GM18508 (cell line): ENCODE measurements around the gene FCHSD1.

Source experiments
- ATAC-seq: cut with Tn5 transposase; IDR thresholded peaks from one replicate; pipeline ENCODE4 v1.9.1; 2021; ENCODE audit warnings: moderate number of reproducible peaks; ENCODE audit not compliant: insufficient read depth, unreplicated experiment

Gene FCHSD1

GRCh38 chr5:141650851-141651727 lies at the start of gene FCHSD1:
Gene FCHSD1 (minus strand): TSS chr5:141651418. CDS start chr5:141651368, 50 bp downstream.
- peak; percentile 74 for ATAC-seq

DNA sequence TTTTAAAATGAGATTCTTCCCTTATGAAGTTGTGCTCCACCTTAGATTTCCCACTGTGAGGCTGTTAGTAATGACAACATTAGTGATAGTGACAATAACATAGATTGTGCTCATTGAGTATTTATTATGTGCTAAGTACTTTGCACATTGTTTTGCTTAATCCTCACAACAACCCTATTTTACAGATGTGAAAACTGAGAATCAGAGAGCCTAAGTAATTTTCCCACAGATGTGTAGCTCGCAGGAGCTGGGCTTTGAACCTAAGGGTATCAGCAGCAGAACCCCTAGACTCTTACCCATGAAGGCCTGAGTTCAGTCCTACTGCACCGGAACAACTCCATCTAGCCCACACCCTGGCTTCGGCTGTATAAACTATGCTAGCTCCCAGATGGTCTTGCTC lies 46.4 kb upstream of the FCHSD1 start:
- no peak for ATAC-seq

- ATAC-seq, result no peak
Measured at GRCh38 chr5:141696431-141696830, 45.2 kb upstream of the FCHSD1 start.

DNA sequence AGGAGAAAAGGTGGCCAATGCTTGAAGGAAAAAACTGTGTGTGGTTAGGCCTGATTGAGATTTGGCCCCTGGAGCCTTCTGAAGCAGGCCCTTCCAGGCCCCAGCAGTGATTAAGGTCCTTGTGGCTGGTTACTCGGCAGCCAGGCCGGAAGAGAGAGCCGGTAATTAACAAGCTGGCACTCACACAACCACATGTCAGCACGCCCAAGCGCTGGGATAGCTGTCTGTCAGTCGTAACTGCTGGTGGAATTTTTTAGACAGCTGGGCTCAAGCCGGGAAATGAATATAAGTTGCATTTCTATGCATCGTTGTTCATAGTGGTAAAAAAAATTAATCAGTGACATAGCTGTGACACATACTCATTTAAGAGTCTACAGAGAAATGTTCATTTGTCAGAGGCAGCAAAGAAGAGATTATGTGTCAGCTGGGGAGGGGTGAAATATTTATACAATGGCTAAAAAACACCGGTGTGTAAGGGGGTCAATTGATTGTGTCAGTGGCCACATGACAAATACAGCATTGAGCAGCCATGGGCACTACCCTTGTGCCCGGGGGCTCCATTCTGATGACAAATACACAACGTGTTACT lies 44.5 kb upstream of the FCHSD1 start:
- no peak for ATAC-seq

GRCh38 chr5:141694479-141694878 lies 43.3 kb upstream of the FCHSD1 start:
- no peak for ATAC-seq

- ATAC-seq, result no peak
Measured at GRCh38 chr5:141692919-141693725, 41.9 kb upstream of the FCHSD1 start.

DNA sequence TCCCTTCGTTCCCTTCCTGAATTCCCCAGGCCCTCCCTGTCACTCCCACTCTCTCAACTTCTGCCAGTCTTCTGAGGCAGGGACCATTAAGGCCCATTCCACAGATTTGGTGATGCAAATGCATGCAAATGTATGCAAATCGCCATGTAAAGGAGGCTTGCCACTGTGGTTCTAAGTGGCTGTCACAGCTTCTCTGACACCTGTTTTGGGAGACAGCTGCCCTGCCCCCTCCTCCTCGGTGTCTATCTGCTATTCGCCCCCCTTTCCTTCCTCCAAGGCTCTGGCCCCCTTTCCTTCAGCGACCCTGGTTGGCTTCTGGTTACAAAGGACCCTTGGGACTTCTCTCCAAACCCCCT lies 41.3 kb upstream of the FCHSD1 start:
- ATAC-seq, result no peak

DNA sequence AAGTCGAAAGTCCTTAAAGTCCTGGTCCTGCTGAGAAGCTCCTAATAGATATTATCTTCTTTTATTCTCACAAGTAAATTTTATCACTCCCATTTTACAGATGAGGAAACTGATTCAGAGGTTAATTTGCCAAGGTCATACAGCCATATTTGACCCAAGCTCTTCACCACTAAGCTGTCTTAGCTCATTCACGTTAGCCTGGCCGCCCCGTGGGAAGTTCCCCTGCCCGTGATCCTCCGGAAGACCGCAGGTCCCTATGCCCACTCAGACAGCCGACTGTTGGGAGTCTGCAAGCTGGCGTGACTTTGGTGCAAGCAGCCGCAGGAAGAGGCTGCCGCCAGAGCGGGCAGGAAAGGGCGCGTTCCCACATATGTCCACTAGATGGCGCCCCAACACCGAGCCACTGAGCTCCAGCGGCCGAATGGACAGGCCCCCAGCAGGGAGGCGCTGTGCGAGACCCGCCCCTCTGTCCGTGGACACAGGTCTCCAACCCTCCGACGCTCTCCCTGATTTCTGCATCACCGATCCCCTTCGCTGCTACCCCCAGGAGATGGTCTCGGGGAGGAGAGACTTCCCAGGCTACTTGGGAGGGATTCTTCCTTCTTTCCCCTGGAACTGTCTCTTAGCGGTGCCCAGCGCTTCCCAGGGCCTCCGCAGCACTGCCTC lies 40.8 kb upstream of the FCHSD1 start:
- no peak for ATAC-seq

GRCh38 chr5:141691286-141691866 lies 40.2 kb upstream of the FCHSD1 start:
- ATAC-seq, result no peak

DNA sequence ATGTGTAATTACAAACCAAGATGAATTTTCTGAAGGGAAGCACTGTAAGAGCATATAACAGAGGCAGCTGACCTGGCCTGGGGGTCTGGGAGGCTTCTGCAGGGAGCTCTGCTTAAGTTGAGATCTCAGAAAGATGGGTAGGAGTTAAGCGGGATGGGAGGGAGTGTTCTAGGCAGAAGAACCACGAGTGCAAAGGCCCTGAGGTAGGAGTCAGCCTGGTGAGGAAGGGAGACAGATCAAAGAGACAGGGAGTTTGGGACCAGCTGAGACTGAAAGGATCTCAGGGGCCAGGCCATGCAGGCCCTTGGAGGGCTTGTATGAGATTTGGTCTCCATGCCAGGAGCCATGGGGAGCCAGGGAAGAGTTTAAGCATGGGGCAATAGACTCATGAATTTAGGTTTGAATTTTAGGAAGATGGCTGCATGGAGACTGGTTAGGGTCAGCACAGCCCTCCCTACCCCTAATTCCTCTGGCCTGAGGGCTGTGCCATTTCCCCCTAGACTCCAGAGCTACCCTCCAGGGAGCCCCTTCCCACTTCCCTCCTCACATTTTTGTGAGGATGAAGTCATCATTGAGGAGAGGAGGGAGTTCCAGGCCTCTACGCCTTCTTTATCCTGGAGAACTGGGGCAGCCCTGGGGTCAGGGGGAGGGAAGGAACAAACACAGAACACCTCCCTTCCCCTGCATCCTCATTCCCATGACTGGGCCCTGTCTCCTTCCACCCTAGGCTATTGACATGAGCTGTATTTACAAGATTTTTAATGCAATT lies 35.6 kb upstream of the FCHSD1 start:
- no peak for ATAC-seq

GRCh38 chr5:141685591-141685990 lies 34.4 kb upstream of the FCHSD1 start:
- ATAC-seq, result no peak

DNA sequence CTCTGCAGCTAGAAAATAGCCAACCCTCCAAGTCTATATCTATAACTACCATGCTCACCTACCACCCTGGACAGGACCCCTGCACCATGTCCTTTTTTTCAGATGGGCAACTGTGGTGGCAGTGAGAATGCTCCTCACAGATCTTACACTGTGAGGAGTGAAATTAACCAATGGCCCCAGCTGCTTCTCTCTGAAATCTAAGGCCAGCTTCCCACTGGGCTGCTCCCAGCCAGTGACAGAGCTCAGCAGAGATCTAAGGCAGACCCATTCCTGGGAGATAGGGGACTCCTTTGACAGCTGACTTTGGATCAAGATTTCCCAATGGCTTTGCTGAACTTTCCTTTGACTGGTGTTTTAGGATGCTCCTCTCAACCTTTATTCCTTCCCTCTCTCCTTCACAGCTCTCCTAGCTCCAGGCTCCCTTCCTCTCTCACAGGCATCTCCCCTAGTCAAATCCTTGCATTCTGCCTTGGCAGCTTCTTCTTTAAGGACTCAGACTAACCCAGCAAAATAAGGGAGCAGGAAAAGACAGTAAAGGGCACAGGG lies 32.5 kb upstream of the FCHSD1 start:
- ATAC-seq, result no peak

DNA sequence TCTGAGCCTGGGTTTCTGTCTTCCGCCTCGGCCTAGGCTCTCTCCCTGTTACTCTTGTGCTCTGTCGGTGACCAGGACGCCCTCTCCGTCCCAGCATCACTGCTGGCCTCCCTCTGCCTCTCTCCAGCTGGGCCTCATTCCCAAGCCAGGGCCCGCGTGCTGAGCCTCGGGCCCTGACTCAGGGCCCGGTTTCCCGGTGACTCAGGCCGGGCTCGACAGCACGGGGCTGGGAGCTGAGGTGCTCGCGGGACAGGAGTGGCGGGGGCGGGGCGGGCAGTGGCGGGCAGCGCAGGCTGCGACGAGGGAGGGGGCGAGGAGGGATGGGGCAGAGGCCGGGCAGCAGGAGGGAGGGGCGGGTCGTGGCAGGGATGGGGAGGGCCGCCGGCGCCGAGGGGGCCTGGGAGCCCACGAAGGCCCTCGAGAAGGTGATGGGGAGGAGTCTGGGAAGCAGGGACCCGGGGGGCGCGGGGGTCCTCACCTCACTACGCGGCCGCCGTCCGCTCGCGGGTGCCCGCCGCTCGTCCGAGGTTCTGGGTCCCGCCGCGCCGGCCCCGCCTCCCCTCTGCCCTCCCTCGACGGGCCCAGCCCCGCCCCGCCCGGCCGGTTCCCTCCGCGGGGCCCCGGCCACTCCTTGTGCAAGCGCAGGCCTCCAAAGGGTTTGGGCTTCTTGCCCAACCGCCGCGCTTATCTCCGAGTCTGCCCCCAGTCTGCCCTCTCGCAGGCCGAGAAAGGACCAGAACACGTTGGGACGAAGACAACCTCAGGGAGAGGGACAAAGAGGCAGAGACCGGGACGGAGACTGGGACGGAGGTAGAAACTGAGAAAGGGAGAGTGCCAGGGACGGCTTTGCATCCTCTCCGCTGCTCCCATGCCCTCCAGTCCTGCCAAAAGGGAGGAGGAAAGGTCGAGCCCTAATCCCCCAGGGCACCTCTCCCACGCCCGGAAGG lies 30.8 kb upstream of the FCHSD1 start, which contains the start of gene ARAP3:
Gene ARAP3 (minus strand): TSS at position 536 of the 947 bp plus-strand sequence. CDS start 1,744 bp downstream, outside the sequence.
- no peak for ATAC-seq

GRCh38 chr5:141681295-141681694 lies 30.1 kb upstream of the FCHSD1 start:
- no peak for ATAC-seq

DNA sequence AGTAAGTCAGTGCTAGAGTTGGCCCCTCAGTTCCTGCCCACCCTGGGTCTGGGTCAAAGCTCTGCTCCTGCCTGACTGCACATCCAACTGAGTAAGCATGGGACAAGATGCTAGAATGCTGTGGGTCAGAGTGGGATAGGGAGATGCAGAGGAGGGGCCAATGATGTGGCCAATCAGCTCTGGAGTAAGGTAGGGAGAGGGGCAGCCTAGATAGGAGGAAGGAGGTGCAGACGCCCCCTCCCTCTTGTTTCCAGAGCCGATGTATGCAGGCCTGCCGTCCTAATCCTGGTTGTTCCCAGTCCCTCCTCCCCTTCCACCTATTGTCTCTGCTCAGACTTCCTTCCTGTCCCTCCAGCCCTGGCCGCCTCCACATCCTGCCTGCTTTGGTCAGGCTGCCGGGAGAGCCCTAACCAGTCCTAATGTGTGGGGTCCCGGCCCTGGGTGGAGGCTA lies 29.6 kb upstream of the FCHSD1 start:
- no peak for ATAC-seq

DNA sequence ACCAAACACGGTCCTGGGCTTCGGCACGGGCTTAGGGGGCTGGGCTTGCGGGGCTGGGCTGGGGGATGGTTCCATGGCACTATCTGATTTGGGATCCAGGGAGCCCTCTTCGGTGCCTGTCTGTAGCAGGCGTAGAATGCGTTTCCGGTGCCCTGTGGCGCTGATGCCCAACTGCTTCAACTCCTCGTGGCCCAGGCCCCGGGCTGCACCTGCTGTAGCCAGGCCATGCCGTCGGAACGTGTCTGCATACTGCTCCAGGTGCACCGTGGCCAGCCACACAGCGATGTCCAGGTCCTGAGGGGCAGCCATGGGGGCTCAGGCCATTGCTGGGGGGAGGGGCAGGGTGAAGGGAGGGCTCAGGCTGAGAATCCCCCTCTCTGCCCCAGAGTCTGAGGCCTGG lies 29.0 kb upstream of the FCHSD1 start:
- no peak for ATAC-seq

DNA sequence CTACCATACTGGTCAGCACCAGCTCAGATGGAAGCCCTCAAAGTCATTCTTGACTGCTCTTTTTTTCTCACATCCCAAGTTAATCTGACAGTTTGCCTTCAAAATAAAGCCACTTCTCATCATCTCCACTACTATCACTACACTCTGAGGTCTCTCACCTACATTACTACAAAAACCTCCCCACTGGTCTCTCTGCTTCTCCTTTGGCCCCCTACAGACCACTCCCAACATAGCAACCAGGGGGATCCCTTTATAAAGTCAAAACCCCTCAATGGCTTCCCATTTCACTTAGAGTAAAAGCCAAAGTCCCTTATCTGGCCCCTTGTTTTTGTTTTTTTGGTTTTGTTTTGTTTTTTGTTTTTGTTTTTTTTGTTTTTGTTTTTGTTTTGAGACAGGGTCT lies 26.2 kb upstream of the FCHSD1 start:
- no peak for ATAC-seq

- no peak for ATAC-seq
Measured at GRCh38 chr5:141675672-141676071, 24.5 kb upstream of the FCHSD1 start.
